Omental fat pad (tissue), 4 donors: Measurements from ENCODE around the gene ING4. TPM values are rescaled to one million over a fixed set of nuclear protein-coding genes. Genes with fewer than 3 reads are reported as not detected.

ENCODE experiments used
- ATAC-seq: fragments of 150-250 bp; one replicate; pipeline ENCODE4 v1.9.1; 2016; ENCODE audit warnings: mild to moderate bottlenecking, moderate library complexity; ENCODE audit not compliant: low FRiP score
- DNase-seq: peaks from one replicate; pipeline ENCODE4 v3.0.0-alpha.2; 2019; ENCODE audit warnings: low spot score
- CTCF ChIP-seq, 3 donors: fragments of 450-650 bp; IDR thresholded peaks; one replicate each; pipeline ENCODE4 v1.5.1; 2016 to 2017; ENCODE audit warnings: antibody characterized with exemption in 3 of 3, mild to moderate bottlenecking in 3 of 3, moderate library complexity in 2 of 3
- small RNA-seq: library from RNA; depleted of rRNA; stranded (forward); fragments of <200 nt; gene quantifications from one replicate; pipeline ENCODE3, GENCODE V24; 2016
- total RNA-seq, 4 donors: library from RNA; depleted of rRNA; stranded (reverse); fragments of >200 nt; gene quantifications; one replicate each; pipeline ENCODE4 v1.1.0, GENCODE V29; 2016

Gene ING4
- total RNA-seq, 4 donors from 2014 or later: 9.7 to 48.7 (median 24.8) TPM

- DNase-seq (peak; percentile 62), ATAC-seq (peak; percentile 42)
- TF ChIP-seq CTCF (IDR thresholded peaks at IDR 0.05): no peak
These were observed 56.4 kb downstream of the ING4 start for GRCh38 chr12:6606331-6607131.

- DNase-seq (no peak), ATAC-seq (no peak)
- no peak for TF ChIP-seq CTCF (IDR thresholded peaks at IDR 0.05)
These were observed 57.2 kb downstream of the ING4 start for GRCh38 chr12:6605421-6606330.

- TF ChIP-seq CTCF (IDR thresholded peaks at IDR 0.05): no peak
- DNase-seq (no peak), ATAC-seq (no peak)
These were observed 58.5 kb downstream of the ING4 start for GRCh38 chr12:6604259-6605029.

GRCh38 chr12:6603095-6603567 is 59.8 kb downstream of the ING4 start:
- no peak for DNase-seq
- TF ChIP-seq CTCF (IDR thresholded peaks at IDR 0.05): no peak
- no peak for ATAC-seq

GRCh38 chr12:6602526-6602925 is 60.4 kb downstream of the ING4 start:
- ATAC-seq (no peak), DNase-seq (no peak)
- TF ChIP-seq CTCF (IDR thresholded peaks at IDR 0.05): no peak

Small RNAs within 50 kb of the gene (small RNA-seq; reads per million reads assigned to genes)
- gene RNU6-781P: not detected

Other genes starting within 250 kb of the ING4 start
- under 1 TPM in 3 of 4 donors, not detected in 1; 0.50 to 0.96 (median 0.65) TPM for gene CD27, start 218.2 kb downstream of the ING4 start, total RNA-seq
- gene TAPBPL, start 211.1 kb downstream of the ING4 start, total RNA-seq: 10 to 100 TPM; 16.3 to 26.0 (median 18.5) TPM
- 1 to 10 TPM; 4.2 to 9.6 (median 6.2) TPM for gene VAMP1, start 192.4 kb downstream of the ING4 start, total RNA-seq
- 100 to 1,000 TPM in 1 of 4 donors, 10 to 100 TPM in 3; 44.1 to 118 (median 67.8) TPM for gene MRPL51, start 169.9 kb downstream of the ING4 start, total RNA-seq
- gene NCAPD2, start 169.0 kb downstream of the ING4 start, total RNA-seq: 10 to 100 TPM; 10.6 to 36.3 (median 20.7) TPM
- 1,000 to 10,000 TPM; 1,060 to 2,185 (median 1,462) TPM for gene GAPDH, start 128.6 kb downstream of the ING4 start, total RNA-seq
- 10 to 100 TPM; 15.5 to 50.0 (median 18.4) TPM for gene IFFO1, start 107.1 kb downstream of the ING4 start, total RNA-seq
- 100 to 1,000 TPM in 1 of 4 donors, 10 to 100 TPM in 3; 26.2 to 153 (median 45.0) TPM for gene NOP2, start 94.8 kb downstream of the ING4 start, total RNA-seq
- 100 to 1,000 TPM; 171 to 213 (median 194) TPM for gene CHD4, start 55.7 kb downstream of the ING4 start, total RNA-seq
- 1 to 10 TPM; 2.2 to 6.3 (median 2.4) TPM for gene LPAR5, start 27.2 kb downstream of the ING4 start, total RNA-seq
- 1 to 10 TPM; 1.9 to 3.8 (median 3.2) TPM for gene ACRBP, start 15.7 kb downstream of the ING4 start, total RNA-seq
- gene ZNF384, start 26.3 kb upstream of the ING4 start, total RNA-seq: 10 to 100 TPM; 28.1 to 36.7 (median 34.6) TPM
- not detected for gene PIANP, start 37.7 kb upstream of the ING4 start, total RNA-seq
- gene COPS7A, start 60.9 kb upstream of the ING4 start, total RNA-seq: 10 to 100 TPM; 51.2 to 64.0 (median 62.7) TPM
- gene MLF2, start 90.0 kb upstream of the ING4 start, total RNA-seq: 100 to 1,000 TPM; 127 to 150 (median 129) TPM
- 100 to 1,000 TPM in 2 of 4 donors, 10 to 100 TPM in 2; 77.6 to 143 (median 113) TPM for gene PTMS, start 103.2 kb upstream of the ING4 start, total RNA-seq
- gene LAG3, start 109.4 kb upstream of the ING4 start, total RNA-seq: 1 to 10 TPM in 2 of 4 donors, under 1 TPM in 2; 0.44 to 2.2 (median 0.92) TPM
- 10 to 100 TPM; 19.7 to 26.5 (median 21.8) TPM for gene CD4, start 126.4 kb upstream of the ING4 start, total RNA-seq
- 1 to 10 TPM; 2.8 to 6.7 (median 2.9) TPM for gene GPR162, start 158.7 kb upstream of the ING4 start, total RNA-seq
- gene P3H3, start 165.3 kb upstream of the ING4 start, total RNA-seq: 10 to 100 TPM in 2 of 4 donors, 1 to 10 TPM in 2; 5.4 to 13.6 (median 10.0) TPM
- gene GNB3, start 177.8 kb upstream of the ING4 start, total RNA-seq: 1 to 10 TPM in 1 of 4 donors, under 1 TPM in 2, not detected in 1; 0.25 to 2.0 (median 0.48) TPM
- gene CDCA3, start 188.2 kb upstream of the ING4 start, total RNA-seq: 1 to 10 TPM in 2 of 4 donors, under 1 TPM in 2; 0.47 to 1.6 (median 1.1) TPM
- gene USP5, start 189.0 kb upstream of the ING4 start, total RNA-seq: 10 to 100 TPM; 33.4 to 39.4 (median 36.7) TPM
- gene TPI1, start 204.4 kb upstream of the ING4 start, total RNA-seq: 100 to 1,000 TPM; 254 to 446 (median 375) TPM
- 1 to 10 TPM; 4.1 to 6.5 (median 5.7) TPM for gene SPSB2, start 210.2 kb upstream of the ING4 start, total RNA-seq
- gene LRRC23, start 241.7 kb upstream of the ING4 start, total RNA-seq: 10 to 100 TPM in 1 of 4 donors, 1 to 10 TPM in 3; 6.2 to 12.1 (median 7.4) TPM